KMS-11 (cell line): ENCODE data around the gene OR10G6.

ENCODE experiments used
- H2AFZ ChIP-seq: fragments of 200-600 bp; sonication (generic); 2 replicates; pipeline ENCODE4 v1.6.1; 2016; ENCODE audit warnings: antibody characterized with exemption, mixed run types, low read depth
- H3K27ac ChIP-seq: fragments of 200-600 bp; sonication (generic); 2 replicates; pipeline ENCODE4 v1.6.1; 2016; ENCODE audit warnings: mild to moderate bottlenecking, mixed run types
- H3K27me3 ChIP-seq: fragments of 200-600 bp; sonication (generic); 2 replicates; pipeline ENCODE4 v1.6.1; 2017; ENCODE audit warnings: mild to moderate bottlenecking, low read depth, mixed run types, moderate library complexity; ENCODE audit not compliant: insufficient read depth
- H3K36me3 ChIP-seq: fragments of 200-600 bp; sonication (generic); 2 replicates; pipeline ENCODE4 v1.6.1; 2017; ENCODE audit warnings: mild to moderate bottlenecking, mixed run types; ENCODE audit not compliant: insufficient read depth
- H3K4me1 ChIP-seq: fragments of 200-600 bp; sonication (generic); 2 replicates; pipeline ENCODE4 v1.6.1; 2016; ENCODE audit warnings: mild to moderate bottlenecking, low read depth, mixed run types; ENCODE audit not compliant: poor library complexity, severe bottlenecking
- H3K4me2 ChIP-seq: fragments of 200-600 bp; sonication (generic); 2 replicates; pipeline ENCODE4 v1.7.0; 2016; ENCODE audit warnings: mild to moderate bottlenecking, mixed run types
- H3K4me3 ChIP-seq: fragments of 200-600 bp; sonication (generic); IDR thresholded peaks from 2 replicates; pipeline ENCODE4 v1.6.1; 2017; ENCODE audit warnings: low read depth, low read length, mixed read lengths; ENCODE audit not compliant: insufficient read depth
- H3K79me2 ChIP-seq: fragments of 200-600 bp; sonication (generic); 2 replicates; pipeline ENCODE4 v1.6.1; 2016; ENCODE audit warnings: low read depth, mixed run types; ENCODE audit not compliant: insufficient read depth
- H3K9ac ChIP-seq: fragments of 200-600 bp; sonication (generic); 2 replicates; pipeline ENCODE4 v1.6.1; 2016; ENCODE audit warnings: mild to moderate bottlenecking, mixed run types
- H4K20me1 ChIP-seq: fragments of 200-600 bp; sonication (generic); 2 replicates; pipeline ENCODE4 v1.6.1; 2016; ENCODE audit warnings: mild to moderate bottlenecking, mixed run types; ENCODE audit not compliant: insufficient read depth
- CTCF ChIP-seq: fragments of 200-600 bp; sonication (generic); conservative IDR thresholded peaks from 2 replicates; pipeline ENCODE4 v1.6.1; 2017; ENCODE audit warnings: low read depth, mild to moderate bottlenecking, antibody characterized with exemption, low read length, moderate library complexity, mixed read lengths

OR10G6 gene

GRCh38 chr11:123945132-123945531 lies 49.8 kb downstream of the OR10G6 start:
- H3K4me1 ChIP-seq: no peaks in the 10 kb centered on the region
- TF ChIP-seq CTCF: no peak
- no peak overlapping the region for H3K4me2 ChIP-seq

More at GRCh38 chr11:123945132-123945531, 49.8 kb downstream of the OR10G6 start:
- no peaks in the 10 kb centered on the region for H4K20me1 ChIP-seq
- H3K4me3 ChIP-seq: no peak overlapping the region
- H2AFZ ChIP-seq: no peak overlapping the region
- no peaks in the 10 kb centered on the region for H3K27me3 ChIP-seq
- H3K27ac ChIP-seq: no peak overlapping the region
- no peak overlapping the region for H3K9ac ChIP-seq
- no peaks in the 10 kb centered on the region for H3K79me2 ChIP-seq
- no peaks in the 10 kb centered on the region for H3K36me3 ChIP-seq
